BLaER1 (cell line): ENCODE measurements around the gene S100P.

Experiments used
- H3K27ac ChIP-seq: shearing (Covaris generic); formaldehyde crosslinking; 2 replicates; pipeline ENCODE4 v1.8.1; 2022
- H3K27me3 ChIP-seq: shearing (Covaris generic); formaldehyde crosslinking; 2 replicates; pipeline ENCODE4 v1.8.1; 2022
- H3K36me3 ChIP-seq: shearing (Covaris generic); formaldehyde crosslinking; 2 replicates; pipeline ENCODE4 v1.8.1; 2022
- H3K4me1 ChIP-seq: shearing (Covaris generic); formaldehyde crosslinking; 2 replicates; pipeline ENCODE4 v1.8.1; 2022
- H3K4me2 ChIP-seq: shearing (Covaris generic); formaldehyde crosslinking; 2 replicates; pipeline ENCODE4 v1.8.1; 2022
- H3K4me3 ChIP-seq: shearing (Covaris generic); formaldehyde crosslinking; 2 replicates; pipeline ENCODE4 v1.8.1; 2022
- H3K9ac ChIP-seq: shearing (Covaris generic); formaldehyde crosslinking; 2 replicates; pipeline ENCODE4 v1.8.1; 2022
- H3K9me3 ChIP-seq: shearing (Covaris generic); formaldehyde crosslinking; 2 replicates; pipeline ENCODE4 v1.8.1; 2022
- H4K20me1 ChIP-seq: shearing (Covaris generic); formaldehyde crosslinking; 2 replicates; pipeline ENCODE4 v1.8.1; 2022
- Cebpa-rat ChIP-seq: shearing (Covaris generic); IDR thresholded peaks from 2 replicates; pipeline ENCODE4 v1.8.1; 2022

Gene S100P

DNA sequence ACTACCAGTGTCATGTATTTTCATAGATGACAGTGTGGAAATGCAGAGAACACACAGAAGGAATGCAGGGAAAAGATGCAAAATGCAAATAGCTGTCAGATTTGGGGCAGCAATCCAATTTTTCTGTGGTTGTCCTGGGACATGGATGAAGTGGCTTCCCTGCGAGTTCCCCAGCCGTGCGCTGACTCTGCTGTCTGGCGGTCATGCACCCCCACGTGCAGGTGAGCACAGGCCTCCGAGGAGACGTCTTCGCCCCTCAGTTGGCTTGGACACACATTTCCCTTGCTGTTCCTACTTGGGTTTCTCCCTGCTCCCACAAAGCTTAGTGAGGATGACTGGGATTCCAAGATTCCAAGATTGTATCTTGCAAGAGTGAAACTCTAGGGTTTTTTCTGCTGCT, 46.7 kb downstream of the S100P start:
- Histone ChIP-seq H3K4me2 (no peak overlapping the region), H3K27me3 (no peaks in the 10 kb centered on the region), H3K9ac (no peak overlapping the region), H3K9me3 (peaks cover 21% of the 10 kb centered on the region), H3K4me3 (no peak overlapping the region), H3K36me3 (no peaks in the 10 kb centered on the region), H3K4me1 (peaks cover 14% of the 10 kb centered on the region), H4K20me1 (no peaks in the 10 kb centered on the region), H3K27ac (no peak overlapping the region)
- TF ChIP-seq Cebpa-rat: no peak

GRCh38 chr4:6742507-6742906, 48.8 kb downstream of the S100P start:
- Histone ChIP-seq H4K20me1 (no peaks in the 10 kb centered on the region), H3K4me3 (no peak overlapping the region), H3K4me2 (peak overlapping the region; percentile 0; the same call in 1 of the 2 replicates), H3K9ac (no peak overlapping the region), H3K27me3 (no peaks in the 10 kb centered on the region), H3K4me1 (peaks cover 28% of the 10 kb centered on the region), H3K36me3 (no peaks in the 10 kb centered on the region), H3K9me3 (peaks cover 24% of the 10 kb centered on the region), H3K27ac (no peak overlapping the region)
- TF ChIP-seq Cebpa-rat: no peak

DNA sequence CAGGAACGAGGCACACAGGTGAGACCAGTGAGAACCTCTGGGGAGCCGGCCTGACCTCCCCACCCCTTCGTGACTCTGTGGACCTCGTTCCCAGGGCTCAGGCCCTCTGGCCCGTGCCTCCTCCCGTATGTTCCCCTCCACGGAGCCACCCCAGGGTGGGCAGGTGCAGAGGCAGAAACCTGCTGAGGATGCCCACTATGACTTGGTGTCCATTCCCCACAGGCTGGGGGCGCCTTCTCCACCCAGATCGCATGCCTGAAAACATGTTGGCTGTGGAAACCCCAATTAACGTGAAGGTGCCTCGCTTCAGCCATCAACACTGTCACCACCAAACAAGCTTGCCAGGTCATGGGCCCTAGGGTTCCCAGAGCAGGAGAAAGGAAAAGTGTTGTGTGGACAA, 49.3 kb downstream of the S100P start:
- H3K4me2 ChIP-seq: 0 out of 2 replicates have a peak overlapping the region, but pooled peaks have one; percentile 0
- no peak for TF ChIP-seq Cebpa-rat
- H3K27me3 ChIP-seq: no peaks in the 10 kb centered on the region
- no peaks in the 10 kb centered on the region for H4K20me1 ChIP-seq
- no peak overlapping the region for H3K9ac ChIP-seq
- H3K4me3 ChIP-seq: no peak overlapping the region
- H3K27ac ChIP-seq: no peak overlapping the region
- H3K9me3 ChIP-seq: peaks cover 24% of the 10 kb centered on the region
- H3K4me1 ChIP-seq: peaks cover 33% of the 10 kb centered on the region
- H3K36me3 ChIP-seq: no peaks in the 10 kb centered on the region
